GM19463 (cell line): ENCODE results near the gene CDKN1B.

Experiments used
- ATAC-seq: cut with Tn5 transposase; IDR thresholded peaks from one replicate; pipeline ENCODE4 v1.9.1; 2021; ENCODE audit warnings: mild to moderate bottlenecking, moderate library complexity; ENCODE audit not compliant: unreplicated experiment

Gene CDKN1B

GRCh38 chr12:12748044-12748443 lies 30.9 kb downstream of the CDKN1B start:
- no peak for ATAC-seq

- no peak for ATAC-seq
Measured at GRCh38 chr12:12749433-12749832, 32.3 kb downstream of the CDKN1B start.

GRCh38 chr12:12755923-12756322 lies 38.8 kb downstream of the CDKN1B start:
- ATAC-seq: no peak

GRCh38 chr12:12757121-12757520 lies 40.0 kb downstream of the CDKN1B start:
- no peak for ATAC-seq

GRCh38 chr12:12759234-12759915 lies 42.2 kb downstream of the CDKN1B start:
- no peak for ATAC-seq

GRCh38 chr12:12764824-12765223 lies 47.7 kb downstream of the CDKN1B start:
- ATAC-seq: no peak

GRCh38 chr12:12770262-12770661 lies 53.1 kb downstream of the CDKN1B start:
- ATAC-seq: no peak
